Activated CD4-positive, alpha-beta T cell treated with anti-CD3 and anti-CD28 coated beads for 48 hours (primary cell): ENCODE data around the gene EPM2A.

ENCODE experiments used
- DNase-seq: peaks from one replicate; pipeline ENCODE4 v3.0.0-alpha.2; 2020

The EPM2A gene

GRCh38 chr6:145668844-145669243 lies 66.5 kb downstream of the EPM2A start:
- no peak for DNase-seq

DNA sequence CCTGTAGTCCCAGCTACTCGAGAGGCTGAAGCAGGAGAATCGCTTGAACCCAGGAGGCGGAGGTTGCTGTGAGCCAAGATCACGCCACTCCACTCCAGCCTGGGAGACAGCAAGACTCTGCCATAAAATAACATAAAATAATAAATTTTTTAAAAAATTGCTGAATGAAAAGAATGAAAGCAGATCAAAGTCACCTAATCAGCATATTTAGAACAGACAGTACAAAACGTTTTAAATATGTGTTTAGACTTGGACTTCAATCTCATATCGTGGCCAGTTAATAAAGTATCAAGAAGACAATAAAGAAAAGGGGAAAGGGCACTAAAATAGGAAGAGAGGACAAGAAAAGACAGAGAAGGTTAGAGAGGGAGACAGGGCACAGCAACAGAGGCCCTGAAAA lies 74.6 kb downstream of the EPM2A start:
- DNase-seq, result no peak

DNA sequence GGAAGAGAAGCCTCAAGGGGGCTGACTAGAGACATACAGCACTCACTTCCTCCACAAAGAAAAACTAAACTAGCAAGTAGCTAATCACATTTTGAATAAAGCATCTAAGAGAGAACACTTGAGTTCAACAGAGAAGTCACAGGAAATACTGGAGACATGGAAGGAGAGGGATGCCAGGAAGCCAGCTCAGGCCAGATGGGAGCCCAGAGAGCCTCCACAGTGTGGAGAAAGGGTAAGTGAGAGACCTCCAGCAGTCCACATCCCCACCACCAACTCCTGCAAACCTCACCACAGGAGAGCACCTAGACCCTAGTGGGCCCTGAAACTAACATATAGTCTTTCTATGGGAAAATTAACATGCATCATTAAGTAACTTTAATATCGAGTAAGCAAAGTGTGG lies 79.2 kb downstream of the EPM2A start:
- no peak for DNase-seq

GRCh38 chr6:145652572-145652971 lies 82.7 kb downstream of the EPM2A start:
- DNase-seq, result no peak

GRCh38 chr6:145651988-145652387 lies 83.3 kb downstream of the EPM2A start:
- no peak for DNase-seq

DNA sequence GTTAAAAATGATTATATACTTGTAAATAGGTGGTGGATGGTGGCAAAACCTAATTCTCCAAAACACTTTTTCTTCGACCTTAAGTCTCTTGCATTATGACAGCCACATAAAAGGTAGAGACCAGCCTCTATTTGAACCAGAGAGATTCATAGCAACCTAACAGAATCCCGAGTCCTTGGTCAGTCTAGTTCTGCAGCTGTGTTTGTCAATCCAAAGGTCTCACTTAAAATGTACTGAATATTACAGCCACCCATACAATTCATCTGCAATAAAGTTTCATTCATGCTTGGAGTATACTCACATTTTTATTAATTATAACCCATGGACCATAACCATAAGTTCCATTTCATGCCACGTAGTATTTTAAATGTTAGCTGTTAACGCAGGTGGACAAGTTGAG lies 87.2 kb downstream of the EPM2A start:
- no peak for DNase-seq

GRCh38 chr6:145647602-145648001 lies 87.7 kb downstream of the EPM2A start:
- no peak for DNase-seq

DNA sequence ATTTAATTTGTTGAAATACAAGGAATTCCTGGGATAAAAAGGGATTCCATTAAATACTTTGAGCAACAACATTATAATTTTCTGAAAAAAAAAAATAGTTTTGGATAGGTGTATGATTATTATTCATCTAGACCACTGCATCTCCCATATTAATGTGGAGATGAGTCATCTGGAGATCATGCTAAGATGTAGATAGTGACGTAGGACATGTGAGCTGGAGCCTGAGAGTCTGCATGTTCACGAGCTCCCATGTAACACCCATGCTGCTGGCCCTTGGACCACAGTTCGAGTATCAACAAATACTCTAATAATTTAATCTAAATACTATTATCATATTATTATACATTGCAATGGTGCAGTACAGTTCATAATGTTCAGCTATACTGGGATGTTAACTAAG lies 91.6 kb downstream of the EPM2A start:
- DNase-seq, result no peak

DNA sequence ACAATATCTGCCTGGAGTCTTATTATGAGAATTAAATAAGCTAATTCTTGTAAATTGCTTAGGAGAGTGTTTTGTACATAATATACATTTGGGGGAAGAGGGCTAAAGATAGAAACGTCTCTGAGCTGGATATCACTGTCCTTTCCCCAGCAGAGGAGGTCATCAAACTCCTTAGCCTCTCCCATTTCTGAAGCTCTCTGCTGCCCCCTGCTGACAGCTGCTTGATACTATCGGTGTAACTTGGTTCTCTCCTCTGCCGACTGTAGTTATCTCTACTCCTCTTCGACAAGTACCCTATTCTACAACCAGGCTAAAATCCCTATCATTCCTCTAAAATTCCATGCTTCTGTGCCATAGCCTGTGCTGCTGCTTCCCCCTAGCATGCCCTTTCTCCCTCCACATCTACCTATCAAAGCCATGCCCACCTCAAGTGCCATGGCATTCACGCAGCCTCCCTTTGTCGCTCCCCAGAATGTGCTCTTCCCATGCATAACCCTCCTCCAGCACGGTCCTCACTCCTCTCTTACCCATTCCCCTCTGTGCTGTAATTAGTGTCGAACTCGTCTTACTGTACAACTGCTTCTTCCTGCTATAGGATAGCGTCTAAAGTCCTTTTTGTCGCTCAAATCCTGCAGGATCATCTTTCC lies 101.2 kb downstream of the EPM2A start:
- peak; percentile 89 for DNase-seq

GRCh38 chr6:145632971-145633370 lies 102.3 kb downstream of the EPM2A start:
- DNase-seq, result no peak

GRCh38 chr6:145631374-145631773 lies 103.9 kb downstream of the EPM2A start:
- DNase-seq, result no peak

GRCh38 chr6:145630598-145630997 lies 104.7 kb downstream of the EPM2A start:
- no peak for DNase-seq

DNA sequence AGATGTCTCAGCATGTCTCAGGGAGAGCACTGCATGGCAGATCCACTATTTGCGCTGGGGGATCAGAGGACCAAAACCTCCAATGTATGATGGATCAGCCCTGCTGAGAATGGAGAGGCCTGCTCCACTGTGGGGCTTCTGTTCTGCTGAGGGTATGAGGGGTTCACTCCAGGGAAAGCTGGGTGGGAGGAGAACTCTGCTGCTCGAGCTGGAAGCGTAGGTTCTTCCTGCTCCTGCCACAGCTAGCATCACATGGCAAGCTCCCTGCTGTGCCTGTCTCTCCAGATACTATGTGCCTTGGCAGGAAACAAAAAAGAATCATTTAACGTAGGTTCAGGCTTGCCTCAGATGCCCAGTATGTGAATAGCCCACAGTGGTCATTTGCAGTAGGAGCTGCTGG lies 105.8 kb downstream of the EPM2A start:
- DNase-seq, result no peak

DNA sequence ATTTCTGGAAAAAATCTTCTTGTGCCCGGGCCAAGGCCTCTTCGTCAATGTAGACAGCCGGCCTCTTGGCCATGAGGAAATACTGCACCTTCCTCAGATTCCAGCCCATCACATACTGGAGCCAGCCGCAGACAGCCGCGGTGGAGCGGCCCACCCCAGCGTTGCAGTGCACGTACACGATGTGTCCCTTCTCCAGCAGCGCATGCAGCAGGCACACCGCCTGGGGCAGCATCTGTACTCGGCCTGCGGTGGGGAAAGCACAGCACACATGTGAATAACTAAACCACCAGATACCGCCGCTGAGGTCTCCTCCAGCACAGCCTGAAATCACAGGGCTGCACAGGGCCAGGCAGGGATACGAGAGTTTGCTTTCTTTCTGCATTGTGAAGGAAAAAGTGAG lies 107.9 kb downstream of the EPM2A start:
- DNase-seq, result no peak

DNA sequence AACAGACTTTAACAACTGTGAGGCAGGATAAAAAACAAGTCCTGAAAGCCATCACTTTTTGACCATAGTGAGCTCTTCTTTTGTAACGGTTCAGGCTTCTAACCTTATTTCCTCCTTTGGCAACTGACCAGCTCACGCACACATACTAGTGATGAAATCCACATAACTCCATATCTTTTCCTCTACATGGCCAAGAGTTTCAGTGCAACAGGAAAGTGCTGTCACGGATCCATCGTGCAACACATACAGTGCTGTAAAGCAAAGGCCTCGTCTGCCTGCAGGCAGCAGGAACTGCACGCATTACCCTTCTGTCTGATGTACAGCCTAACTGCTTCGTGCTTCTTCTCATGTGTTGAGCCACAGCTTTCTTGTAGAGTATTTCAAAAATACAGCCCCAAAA lies 108.5 kb downstream of the EPM2A start:
- no peak for DNase-seq

DNA sequence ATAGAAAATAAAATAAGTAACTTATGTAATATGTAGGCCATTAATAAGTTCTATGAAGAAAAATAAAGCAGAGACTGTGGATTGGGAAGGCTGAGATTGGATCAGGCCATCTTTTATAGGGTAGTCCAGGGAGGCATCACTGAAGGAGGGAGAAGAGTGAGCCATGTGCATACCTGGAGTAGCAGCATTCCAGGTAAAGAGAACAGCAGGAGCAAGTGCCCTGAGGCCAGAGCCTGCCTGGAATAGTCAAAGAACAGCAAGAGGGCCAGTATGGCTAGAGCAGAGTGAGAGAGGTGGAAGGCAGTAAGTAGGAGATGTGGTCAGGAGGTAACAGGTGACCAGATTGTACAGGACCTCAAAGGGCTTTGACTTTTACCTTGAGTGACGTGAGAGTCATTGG lies 112.1 kb downstream of the EPM2A start:
- DNase-seq, result no peak

DNA sequence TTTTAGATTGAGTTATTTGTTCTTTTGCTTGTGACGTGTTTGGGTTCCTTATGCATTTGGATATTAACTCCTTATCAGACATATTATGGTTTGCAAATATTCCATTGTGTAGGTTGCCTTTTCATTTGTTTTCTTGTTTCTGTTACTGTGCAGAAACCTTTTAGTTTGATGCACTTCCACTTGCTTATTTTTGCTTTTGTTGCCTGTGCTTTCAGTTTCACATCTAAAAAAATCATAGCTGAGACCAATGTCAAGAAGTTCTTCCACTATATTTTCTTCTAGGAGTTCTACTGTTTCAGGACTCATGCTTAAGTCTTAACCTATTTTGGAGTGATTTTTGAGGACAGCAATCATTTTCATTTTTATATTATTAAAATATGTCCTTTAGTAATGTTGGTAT lies 113.5 kb downstream of the EPM2A start:
- no peak for DNase-seq

DNA sequence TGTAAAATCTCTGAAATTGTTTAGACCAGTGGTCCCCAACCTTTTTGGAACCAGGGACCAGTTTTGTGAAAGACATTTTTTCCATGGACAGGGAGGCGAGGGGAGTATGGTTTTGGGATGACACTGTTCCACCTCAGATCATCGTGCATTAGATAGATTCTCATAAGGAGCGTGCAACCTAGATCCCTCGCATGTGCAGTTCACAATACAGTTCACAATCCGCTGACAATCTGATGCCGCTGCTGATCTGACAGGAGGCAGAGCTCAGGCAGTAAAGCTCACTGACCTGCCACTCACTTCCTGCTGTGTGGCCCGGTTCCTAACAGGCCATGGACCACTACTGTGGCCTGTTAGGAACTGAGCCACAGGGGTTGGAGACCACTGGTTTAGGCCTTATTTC lies 115.2 kb downstream of the EPM2A start:
- no peak for DNase-seq

DNA sequence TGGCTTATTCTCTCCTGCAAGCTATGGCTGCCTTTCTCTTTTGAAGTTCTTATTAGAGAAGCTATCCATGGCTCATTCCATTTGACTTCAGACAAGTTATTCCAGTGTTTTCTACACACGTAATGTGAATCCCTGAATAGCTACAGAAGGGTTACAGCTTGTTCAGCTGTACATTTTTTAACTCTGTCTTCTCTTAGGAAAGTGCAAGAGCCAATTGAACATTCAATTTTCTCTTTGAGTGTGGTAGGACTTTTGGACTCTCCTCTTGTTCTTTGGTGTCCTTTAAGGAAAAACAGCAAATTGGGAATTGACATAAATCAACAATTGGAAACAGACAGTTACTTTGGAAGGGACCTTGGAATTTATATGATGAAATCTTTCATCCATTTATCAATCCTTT lies 125.8 kb downstream of the EPM2A start:
- no peak for DNase-seq

GRCh38 chr6:145608850-145609249 lies 126.5 kb downstream of the EPM2A start:
- no peak for DNase-seq

- DNase-seq, result no peak
Observed at GRCh38 chr6:145603991-145604390, 131.3 kb downstream of the EPM2A start.

GRCh38 chr6:145603424-145603833 lies 131.9 kb downstream of the EPM2A start:
- DNase-seq, result no peak

DNA sequence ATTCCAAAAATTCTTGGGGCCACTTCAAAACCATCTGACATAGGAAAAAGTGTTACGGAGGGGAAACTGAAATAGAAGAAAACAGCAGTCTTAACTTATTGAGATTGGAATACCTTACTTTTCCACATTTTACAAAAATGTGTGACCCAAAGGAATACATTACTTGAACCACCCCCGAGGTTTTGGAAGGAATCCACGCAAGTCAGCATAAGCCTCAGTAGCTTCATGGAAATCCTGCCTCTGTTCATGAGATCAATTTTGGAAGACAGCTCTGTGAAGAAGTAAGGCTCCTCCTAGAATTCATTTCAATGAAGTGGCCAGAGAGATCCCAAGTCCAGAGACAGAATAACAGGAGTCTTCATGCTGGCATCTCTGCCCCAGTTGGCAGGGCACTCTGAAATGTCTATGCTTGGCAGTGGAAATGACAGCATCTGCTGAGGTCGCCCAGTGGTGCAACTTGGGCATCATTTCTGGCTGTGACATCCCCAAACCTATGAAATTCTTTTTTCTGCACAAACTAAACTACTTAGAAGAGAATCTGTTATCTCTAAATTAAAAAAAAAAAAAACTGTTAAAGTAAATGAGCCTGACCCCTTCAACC lies 132.5 kb downstream of the EPM2A start:
- no peak for DNase-seq

GRCh38 chr6:145601397-145601796 lies 133.9 kb downstream of the EPM2A start:
- DNase-seq, result no peak

- no peak for DNase-seq
Observed at GRCh38 chr6:145600299-145600698, 135.0 kb downstream of the EPM2A start.
